ENCODE measurements around the gene TTC7B.

The TTC7B gene

GRCh38 chr14:90808759-90809529 lies 7.3 kb downstream of the TTC7B start:
- H3K4me3 ChIP-seq (ENCODE audit: low read length): no peak overlapping the region
- no peak for DNase-seq (ENCODE audit: low read depth, low spot score)

GRCh38 chr14:90807060-90807459 lies 9.2 kb downstream of the TTC7B start:
- DNase-seq (ENCODE audit: low read depth, low spot score): no peak
- H3K4me3 ChIP-seq (ENCODE audit: low read length): no peak overlapping the region

GRCh38 chr14:90805662-90806540 lies 10.3 kb downstream of the TTC7B start:
- no peak overlapping the region for H3K4me3 ChIP-seq (ENCODE audit: low read length)
- no peak for DNase-seq (ENCODE audit: low read depth, low spot score)

GRCh38 chr14:90805084-90805391 lies 11.2 kb downstream of the TTC7B start:
- no peak for DNase-seq (ENCODE audit: low read depth, low spot score)
- no peak overlapping the region for H3K4me3 ChIP-seq (ENCODE audit: low read length)

DNA sequence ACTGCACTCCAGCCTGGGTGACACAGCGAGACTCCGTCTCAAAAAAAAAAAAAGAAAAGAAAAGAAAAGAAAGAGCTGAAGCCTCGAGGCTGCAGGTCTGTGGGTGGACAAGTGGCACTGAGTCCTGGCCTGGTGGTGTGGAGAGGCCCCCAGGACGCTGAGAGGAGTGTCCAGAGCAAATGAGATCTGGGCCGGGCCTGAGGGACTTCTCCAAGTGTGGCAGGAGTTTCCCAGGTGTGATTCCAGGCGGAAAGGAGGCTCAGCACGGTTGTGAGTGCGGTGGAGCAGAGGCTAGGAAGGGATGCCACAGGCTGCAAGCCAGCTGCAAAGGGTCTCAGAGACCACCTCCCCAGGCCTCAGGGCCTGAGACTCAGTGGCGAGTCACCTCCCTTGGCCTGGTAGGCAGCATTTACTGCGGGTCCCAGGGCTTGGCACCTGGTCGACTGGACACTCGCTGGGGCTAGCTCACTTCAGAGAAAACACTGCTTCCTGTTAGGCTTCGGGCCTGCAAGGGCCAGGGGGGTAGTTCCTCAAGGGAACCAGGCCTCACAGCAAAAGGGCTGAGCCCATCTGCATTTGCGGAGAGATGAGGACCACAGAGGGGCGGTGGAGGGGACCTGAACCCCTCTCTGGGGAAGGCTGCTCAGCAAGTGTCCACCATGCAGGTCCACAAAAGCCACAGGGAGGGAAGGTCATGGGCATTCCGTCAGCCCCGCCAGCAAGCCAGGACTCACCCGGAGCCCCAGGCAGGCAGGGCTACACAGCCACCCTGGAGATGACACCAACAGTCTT lies 11.7 kb downstream of the TTC7B start:
- H3K4me3 ChIP-seq (ENCODE audit: low read length): no peak overlapping the region
- no peak for DNase-seq (ENCODE audit: low read depth, low spot score)

DNA sequence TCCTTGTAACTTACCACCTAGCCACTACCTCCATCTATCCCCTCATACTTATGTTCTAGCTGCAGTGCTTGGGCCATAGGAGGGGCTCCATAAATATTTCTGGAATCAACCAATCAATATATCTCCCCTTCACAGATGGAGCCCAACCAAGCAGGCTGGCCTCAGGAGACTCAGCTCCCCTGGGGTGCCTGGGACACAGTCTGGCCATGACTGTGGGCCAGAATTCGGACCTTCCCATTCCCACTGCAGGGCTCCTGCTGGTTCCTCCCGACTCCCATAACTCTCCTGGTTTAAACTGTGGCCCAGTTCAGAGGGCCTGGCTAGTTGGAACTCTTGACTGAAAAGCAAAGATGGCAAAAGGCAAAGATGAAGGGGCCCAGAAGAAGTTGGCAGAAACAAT lies 13.0 kb downstream of the TTC7B start:
- H3K4me3 ChIP-seq (ENCODE audit: low read length): no peak overlapping the region

DNA sequence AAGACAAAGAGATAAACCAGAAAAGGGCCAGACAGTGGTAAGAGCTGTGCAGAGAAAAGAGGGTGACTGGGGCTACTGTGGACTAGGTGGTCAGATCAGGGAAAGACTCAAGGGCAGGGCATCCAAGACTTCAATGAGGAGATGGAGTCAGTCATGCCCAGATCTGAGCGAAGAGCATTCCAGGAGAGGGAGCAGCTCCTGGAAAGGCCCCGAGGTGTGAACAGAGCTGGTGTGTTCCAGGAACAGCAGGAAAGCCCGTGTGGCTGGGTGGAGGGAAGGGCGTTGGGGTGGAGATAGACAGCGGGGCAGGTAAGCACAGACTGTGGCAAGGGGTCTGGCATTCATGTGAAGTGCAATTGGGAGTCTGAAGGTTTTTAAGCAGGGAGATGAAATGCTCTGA lies 16.8 kb downstream of the TTC7B start:
- DNase-seq (ENCODE audit: low read depth, low spot score): no peak
- H3K4me3 ChIP-seq (ENCODE audit: low read length): no peak overlapping the region

More for the DNA sequence above, 13.0 kb downstream of the TTC7B start:
- no peak for DNase-seq (ENCODE audit: low read depth, low spot score)

- DNase-seq (ENCODE audit: low read depth, low spot score): no peak
- no peak overlapping the region for H3K4me3 ChIP-seq (ENCODE audit: low read length)
Measured at GRCh38 chr14:90797919-90798318, 18.3 kb downstream of the TTC7B start.

DNA sequence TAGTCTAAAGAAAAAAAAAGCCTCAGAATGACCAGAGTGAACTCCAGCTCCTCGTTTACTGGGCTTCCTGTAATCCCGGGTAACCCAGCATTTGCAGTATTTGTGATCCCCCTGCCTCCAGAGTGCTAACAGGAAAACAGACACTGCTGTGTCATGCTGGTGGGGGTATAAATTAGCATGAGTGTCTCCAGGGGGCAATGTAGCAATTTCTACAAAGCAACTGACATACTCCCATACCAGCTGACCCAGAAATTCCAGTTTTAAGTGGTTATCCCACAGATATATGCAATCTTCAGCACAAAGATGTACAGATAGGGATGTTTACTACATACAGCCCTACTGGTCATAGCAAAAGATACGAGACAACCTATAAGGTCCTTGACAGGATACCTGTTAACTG lies 18.8 kb downstream of the TTC7B start:
- no peak for DNase-seq (ENCODE audit: low read depth, low spot score)
- no peak overlapping the region for H3K4me3 ChIP-seq (ENCODE audit: low read length)

GRCh38 chr14:90796329-90796728 lies 19.9 kb downstream of the TTC7B start:
- H3K4me3 ChIP-seq (ENCODE audit: low read length): no peak overlapping the region
- DNase-seq (ENCODE audit: low read depth, low spot score): no peak

GRCh38 chr14:90795744-90796143 lies 20.5 kb downstream of the TTC7B start:
- H3K4me3 ChIP-seq (ENCODE audit: low read length): no peak overlapping the region
- no peak for DNase-seq (ENCODE audit: low read depth, low spot score)

DNA sequence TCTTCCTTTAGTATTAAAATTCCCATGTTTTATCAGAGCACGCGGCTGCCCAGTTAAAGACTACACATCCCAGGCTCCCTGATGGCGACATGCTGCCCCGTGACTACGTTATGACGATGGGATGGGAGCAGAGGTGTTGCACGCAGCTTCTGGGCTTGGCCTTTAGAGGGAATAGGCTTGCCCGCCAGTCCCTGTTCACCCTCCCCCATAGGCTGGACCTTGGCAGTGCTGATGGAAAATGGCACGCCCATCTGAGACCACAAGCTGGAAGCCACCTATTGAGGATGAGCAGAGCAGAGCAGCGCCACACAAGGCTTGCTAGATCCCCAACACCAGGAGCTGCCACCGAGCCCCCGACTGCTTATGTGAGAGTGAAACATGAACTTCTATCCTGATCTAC lies 24.7 kb downstream of the TTC7B start:
- no peak for DNase-seq (ENCODE audit: low read depth, low spot score)
- H3K4me3 ChIP-seq (ENCODE audit: low read length): no peak overlapping the region

- no peak for DNase-seq (ENCODE audit: low read depth, low spot score)
- H3K4me3 ChIP-seq (ENCODE audit: low read length): no peak overlapping the region
Measured at GRCh38 chr14:90788031-90788430, 28.2 kb downstream of the TTC7B start.

DNA sequence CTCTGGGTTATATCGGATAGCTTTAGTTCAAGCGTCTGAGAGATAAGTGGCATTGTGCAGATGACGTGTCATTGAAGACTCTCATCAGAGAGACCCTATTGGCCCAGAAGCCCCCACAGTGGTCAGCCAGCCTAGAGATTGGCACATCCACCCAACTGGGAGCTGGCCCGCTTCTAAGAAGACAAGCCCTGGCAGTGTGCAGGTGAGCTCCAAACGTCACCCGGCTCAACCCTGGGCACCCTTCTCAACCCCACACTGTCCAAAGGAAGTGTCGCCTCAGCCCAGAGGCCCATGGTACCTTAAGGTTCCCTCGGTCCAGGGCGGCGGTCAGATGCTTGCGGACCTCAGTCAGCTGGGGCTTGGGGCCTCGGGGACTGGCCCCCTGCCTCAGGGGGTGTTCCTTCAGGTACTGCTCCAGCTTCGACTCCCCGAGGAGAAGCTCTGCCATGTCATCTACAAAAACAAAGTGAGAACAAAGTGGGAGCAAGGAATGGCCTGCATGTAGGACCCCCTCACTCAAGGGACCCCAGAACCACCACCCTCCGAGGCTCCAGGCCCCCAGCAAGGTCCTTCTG lies 30.3 kb downstream of the TTC7B start:
- no peak for DNase-seq (ENCODE audit: low read depth, low spot score)
- no peak overlapping the region for H3K4me3 ChIP-seq (ENCODE audit: low read length)

DNA sequence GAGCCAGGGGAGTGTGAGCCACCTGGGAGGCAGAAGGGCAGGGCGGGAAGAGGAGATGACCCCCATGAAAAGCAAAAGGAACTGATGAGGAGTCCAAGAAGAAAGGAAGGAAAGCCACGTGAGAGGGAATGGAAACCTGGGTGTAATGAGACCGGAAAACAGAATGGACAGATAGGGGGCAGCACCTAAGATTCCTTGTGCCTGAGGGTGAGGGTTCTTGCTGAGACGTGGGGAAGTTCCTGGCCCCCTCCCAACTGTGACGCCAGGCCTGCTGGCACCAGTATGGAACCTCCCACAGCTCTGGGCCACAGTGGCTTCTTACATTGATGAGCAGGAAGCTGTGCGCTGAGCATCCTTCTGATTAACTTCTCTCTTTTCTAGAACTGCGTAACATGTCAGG lies 30.8 kb downstream of the TTC7B start:
- no peak for DNase-seq (ENCODE audit: low read depth, low spot score)
- H3K4me3 ChIP-seq (ENCODE audit: low read length): no peak overlapping the region

DNA sequence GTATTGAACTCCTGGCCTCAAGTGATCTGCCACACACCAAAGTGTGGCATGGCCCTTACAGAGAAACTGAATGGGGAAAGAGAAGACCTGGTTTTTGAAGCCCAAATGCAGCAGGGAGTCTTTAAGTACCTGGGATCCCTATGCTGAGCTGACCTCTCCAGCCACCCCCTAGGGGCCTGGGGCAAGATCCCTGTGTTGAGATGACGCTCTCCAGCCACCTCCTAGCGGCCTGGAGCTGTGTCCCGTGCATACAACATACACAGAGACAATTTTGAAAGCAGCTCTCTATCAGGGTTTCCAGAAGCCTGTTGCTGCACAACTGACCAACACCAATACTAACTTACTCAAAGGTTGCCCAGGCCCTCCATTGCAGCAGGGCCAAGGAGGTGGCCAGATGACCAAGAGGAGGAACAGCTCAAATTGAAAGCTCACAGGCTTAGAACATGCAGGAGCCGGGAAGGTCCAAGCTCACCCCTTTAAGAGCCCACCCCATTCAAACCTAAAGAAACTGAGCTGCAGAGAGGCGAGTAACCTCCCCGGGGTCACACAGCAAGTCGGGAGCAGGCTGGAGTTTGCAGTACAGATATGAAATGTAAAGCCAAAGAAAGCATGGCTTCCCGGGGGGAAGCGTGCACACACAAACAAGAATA lies 31.5 kb downstream of the TTC7B start:
- H3K4me3 ChIP-seq (ENCODE audit: low read length): no peak overlapping the region
- DNase-seq (ENCODE audit: low read depth, low spot score): no peak

DNA sequence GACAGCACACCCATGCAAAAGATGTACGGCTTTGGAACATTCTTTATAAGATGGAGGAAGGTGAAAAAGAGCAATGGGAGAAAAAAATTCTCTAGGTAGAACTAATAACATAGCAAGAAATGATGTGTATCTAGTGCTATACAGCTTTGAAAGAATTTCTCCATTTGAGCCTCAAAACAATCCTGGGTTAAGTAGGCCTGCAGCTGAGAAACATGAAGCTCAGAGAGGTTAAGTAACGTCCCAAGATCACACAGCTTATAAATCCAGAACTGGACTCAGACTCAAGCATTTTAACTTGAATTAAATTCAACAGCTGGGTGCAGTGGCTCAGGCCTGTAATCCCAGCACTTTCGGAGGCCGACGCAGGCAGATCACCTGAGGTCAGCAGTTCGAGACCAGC lies 32.9 kb downstream of the TTC7B start:
- H3K4me3 ChIP-seq (ENCODE audit: low read length): no peak overlapping the region
- DNase-seq (ENCODE audit: low read depth, low spot score): no peak

DNA sequence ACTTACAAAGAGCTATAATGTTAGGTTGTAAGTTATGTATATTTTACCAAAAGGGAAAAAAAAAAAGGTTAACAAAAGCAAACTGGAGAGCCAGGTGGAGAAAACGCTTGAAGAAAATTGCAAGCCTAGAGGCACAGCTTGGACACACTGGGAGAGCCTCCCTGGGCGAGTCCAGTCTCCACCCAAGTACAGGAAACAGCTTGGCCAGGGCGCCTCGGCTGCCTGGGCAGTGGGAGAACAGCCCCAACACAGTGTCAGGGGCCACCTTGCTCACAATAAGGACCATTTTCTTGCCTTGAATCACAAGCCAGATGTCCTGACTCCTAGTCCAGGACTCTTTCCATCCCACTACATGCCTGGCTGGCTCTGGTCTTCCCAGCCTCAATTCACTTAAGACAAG lies 33.3 kb downstream of the TTC7B start:
- DNase-seq (ENCODE audit: low read depth, low spot score): no peak
- H3K4me3 ChIP-seq (ENCODE audit: low read length): no peak overlapping the region

GRCh38 chr14:90781876-90782275 lies 34.4 kb downstream of the TTC7B start:
- no peak for DNase-seq (ENCODE audit: low read depth, low spot score)
- no peak overlapping the region for H3K4me3 ChIP-seq (ENCODE audit: low read length)
